GM23338 (cell line): ENCODE results near the gene TPM1. TPM values are rescaled to one million over a fixed set of nuclear protein-coding genes. Genes with fewer than 3 reads are reported as not detected.

Source experiments
- ATAC-seq: fragments of 200-7000 bp; cut with Tn5 transposase; 3 replicates; pipeline ENCODE4 v1.9.1; 2020
- DNase-seq: peaks from one replicate; pipeline ENCODE4 v3.0.0-alpha.2; 2015; ENCODE audit warnings: low spot score
- H2AFZ ChIP-seq: fragments of 200-600 bp; sonication (generic); 2 replicates; pipeline ENCODE4 v1.8.0; 2016; ENCODE audit warnings: antibody characterized with exemption, mild to moderate bottlenecking, moderate library complexity
- H3F3A ChIP-seq: fragments of 200-600 bp; sonication (generic); replicated peaks from 2 replicates; pipeline ENCODE4 v1.8.0; 2017; ENCODE audit warnings: antibody characterized with exemption, mixed run types, low read depth
- H3K27ac ChIP-seq: fragments of 200-600 bp; sonication (generic); 2 replicates; pipeline ENCODE4 v1.6.1; 2016; ENCODE audit warnings: low read depth
- H3K27me3 ChIP-seq: fragments of 200-600 bp; sonication (generic); 2 replicates; pipeline ENCODE4 v1.8.0; 2016; ENCODE audit warnings: mild to moderate bottlenecking, mixed run types, moderate library complexity; ENCODE audit not compliant: insufficient read depth
- H3K36me3 ChIP-seq: fragments of 200-600 bp; sonication (generic); 2 replicates; pipeline ENCODE4 v1.8.0; 2016; ENCODE audit warnings: mild to moderate bottlenecking; ENCODE audit not compliant: insufficient read depth
- H3K4me1 ChIP-seq: fragments of 200-600 bp; sonication (generic); 2 replicates; pipeline ENCODE4 v1.8.0; 2016; ENCODE audit warnings: mild to moderate bottlenecking, moderate library complexity; ENCODE audit not compliant: insufficient read depth
- H3K4me2 ChIP-seq: fragments of 200-600 bp; sonication (generic); 2 replicates; pipeline ENCODE4 v1.7.1; 2017; ENCODE audit warnings: mixed run types
- H3K4me3 ChIP-seq: fragments of 200-600 bp; sonication (generic); 2 replicates; pipeline ENCODE4 v1.6.1; 2016; ENCODE audit warnings: mixed run types
- H3K79me2 ChIP-seq: fragments of 200-600 bp; sonication (generic); replicated peaks from 2 replicates; pipeline ENCODE4 v1.8.0; 2017; ENCODE audit warnings: mild to moderate bottlenecking; ENCODE audit not compliant: insufficient read depth
- H3K9me2 ChIP-seq: fragments of 200-600 bp; sonication (generic); 2 replicates; pipeline ENCODE4 v1.8.0; 2017; ENCODE audit not compliant: insufficient read depth
- H4K20me1 ChIP-seq: fragments of 200-600 bp; sonication (generic); replicated peaks from 2 replicates; pipeline ENCODE4 v1.8.0; 2017; ENCODE audit warnings: mild to moderate bottlenecking; ENCODE audit not compliant: insufficient read depth
- H3K27ac Mint-ChIP-seq: 2 replicates; pipeline ENCODE4 v1.8.0; 2020; ENCODE audit warnings: inconsistent platforms, mild to moderate bottlenecking, moderate library complexity, mixed read lengths
- H3K27me3 Mint-ChIP-seq: 3 replicates; pipeline ENCODE4 v1.8.0; 2022; ENCODE audit warnings: low read depth, mild to moderate bottlenecking, moderate library complexity, mixed read lengths, inconsistent platforms; ENCODE audit not compliant: insufficient read depth, poor library complexity
- H3K36me3 Mint-ChIP-seq: 3 replicates; pipeline ENCODE4 v1.8.0; 2021; ENCODE audit warnings: low read depth, mild to moderate bottlenecking, inconsistent platforms, moderate library complexity, mixed read lengths
- H3K4me1 Mint-ChIP-seq: 3 replicates; pipeline ENCODE4 v1.8.0; 2020; ENCODE audit warnings: mild to moderate bottlenecking, inconsistent platforms, mixed read lengths
- H3K4me3 Mint-ChIP-seq: 3 replicates; pipeline ENCODE4 v1.8.0; 2021; ENCODE audit warnings: moderate library complexity, mild to moderate bottlenecking, inconsistent platforms, mixed read lengths
- H3K9me3 Mint-ChIP-seq: 3 replicates; pipeline ENCODE4 v1.8.0; 2020; ENCODE audit warnings: moderate library complexity, mild to moderate bottlenecking, inconsistent platforms, mixed read lengths
- EZH2 ChIP-seq: fragments of 200-600 bp; sonication (generic); IDR thresholded peaks from one replicate; pipeline ENCODE4 v1.8.0; 2017; ENCODE audit warnings: antibody characterized with exemption, mild to moderate bottlenecking, low read depth; ENCODE audit not compliant: unreplicated experiment
- EZH2phosphoT487 ChIP-seq: fragments of 200-600 bp; sonication (generic); IDR thresholded peaks from one replicate; pipeline ENCODE4 v1.8.1; 2018; ENCODE audit warnings: antibody characterized with exemption; ENCODE audit not compliant: unreplicated experiment
- JUNB ChIP-seq: IDR thresholded peaks from one replicate; pipeline ENCODE4 v1.6.1; 2016; ENCODE audit warnings: antibody characterized with exemption; ENCODE audit not compliant: unreplicated experiment
- NANOG ChIP-seq: IDR thresholded peaks from 2 replicates; pipeline ENCODE4 v1.6.1; 2016; ENCODE audit warnings: antibody characterized with exemption, borderline replicate concordance
- POLR2AphosphoS5 ChIP-seq: IDR thresholded peaks from 2 replicates; pipeline ENCODE4 v1.6.1; 2016; ENCODE audit warnings: antibody characterized with exemption, low read depth
- STAT1 ChIP-seq: IDR thresholded peaks from one replicate; pipeline ENCODE4 v1.6.1; 2016; ENCODE audit warnings: antibody characterized with exemption; ENCODE audit not compliant: unreplicated experiment
- ZNF331 ChIP-seq: fragments of 250-450 bp; sonication (Bioruptor Pico); IDR thresholded peaks from 2 replicates; pipeline ENCODE4 v1.5.0; 2020; ENCODE audit warnings: low read depth, mild to moderate bottlenecking, moderate library complexity
- polyA plus RNA-seq: library from polyadenylated mRNA; unstranded; fragments of >200 nt; fragmentation: Nextera tagmentation; extraction: Ambion mirVana; gene quantifications from 2 replicates; pipeline ENCODE4 v1.2.1, GENCODE V29; 2016
- total RNA-seq: library from RNA; depleted of rRNA; stranded (reverse); fragments of >200 nt; shearing (Covaris generic); gene quantifications from 2 replicates; pipeline ENCODE4 v1.2.3, GENCODE V29; 2014
- TF ChIP-seq, protein P1 (sequence below): fragments of 250-450 bp; sonication (Bioruptor Pico); IDR thresholded peaks from 2 replicates; pipeline ENCODE4 v1.5.0; 2020; ENCODE audit warnings: mild to moderate bottlenecking, moderate library complexity

The TPM1 gene
- total and polyA plus RNA-seq, 2 experiments from 2014 or later = 449 to 913 TPM

- TF ChIP-seq, protein P1, sequence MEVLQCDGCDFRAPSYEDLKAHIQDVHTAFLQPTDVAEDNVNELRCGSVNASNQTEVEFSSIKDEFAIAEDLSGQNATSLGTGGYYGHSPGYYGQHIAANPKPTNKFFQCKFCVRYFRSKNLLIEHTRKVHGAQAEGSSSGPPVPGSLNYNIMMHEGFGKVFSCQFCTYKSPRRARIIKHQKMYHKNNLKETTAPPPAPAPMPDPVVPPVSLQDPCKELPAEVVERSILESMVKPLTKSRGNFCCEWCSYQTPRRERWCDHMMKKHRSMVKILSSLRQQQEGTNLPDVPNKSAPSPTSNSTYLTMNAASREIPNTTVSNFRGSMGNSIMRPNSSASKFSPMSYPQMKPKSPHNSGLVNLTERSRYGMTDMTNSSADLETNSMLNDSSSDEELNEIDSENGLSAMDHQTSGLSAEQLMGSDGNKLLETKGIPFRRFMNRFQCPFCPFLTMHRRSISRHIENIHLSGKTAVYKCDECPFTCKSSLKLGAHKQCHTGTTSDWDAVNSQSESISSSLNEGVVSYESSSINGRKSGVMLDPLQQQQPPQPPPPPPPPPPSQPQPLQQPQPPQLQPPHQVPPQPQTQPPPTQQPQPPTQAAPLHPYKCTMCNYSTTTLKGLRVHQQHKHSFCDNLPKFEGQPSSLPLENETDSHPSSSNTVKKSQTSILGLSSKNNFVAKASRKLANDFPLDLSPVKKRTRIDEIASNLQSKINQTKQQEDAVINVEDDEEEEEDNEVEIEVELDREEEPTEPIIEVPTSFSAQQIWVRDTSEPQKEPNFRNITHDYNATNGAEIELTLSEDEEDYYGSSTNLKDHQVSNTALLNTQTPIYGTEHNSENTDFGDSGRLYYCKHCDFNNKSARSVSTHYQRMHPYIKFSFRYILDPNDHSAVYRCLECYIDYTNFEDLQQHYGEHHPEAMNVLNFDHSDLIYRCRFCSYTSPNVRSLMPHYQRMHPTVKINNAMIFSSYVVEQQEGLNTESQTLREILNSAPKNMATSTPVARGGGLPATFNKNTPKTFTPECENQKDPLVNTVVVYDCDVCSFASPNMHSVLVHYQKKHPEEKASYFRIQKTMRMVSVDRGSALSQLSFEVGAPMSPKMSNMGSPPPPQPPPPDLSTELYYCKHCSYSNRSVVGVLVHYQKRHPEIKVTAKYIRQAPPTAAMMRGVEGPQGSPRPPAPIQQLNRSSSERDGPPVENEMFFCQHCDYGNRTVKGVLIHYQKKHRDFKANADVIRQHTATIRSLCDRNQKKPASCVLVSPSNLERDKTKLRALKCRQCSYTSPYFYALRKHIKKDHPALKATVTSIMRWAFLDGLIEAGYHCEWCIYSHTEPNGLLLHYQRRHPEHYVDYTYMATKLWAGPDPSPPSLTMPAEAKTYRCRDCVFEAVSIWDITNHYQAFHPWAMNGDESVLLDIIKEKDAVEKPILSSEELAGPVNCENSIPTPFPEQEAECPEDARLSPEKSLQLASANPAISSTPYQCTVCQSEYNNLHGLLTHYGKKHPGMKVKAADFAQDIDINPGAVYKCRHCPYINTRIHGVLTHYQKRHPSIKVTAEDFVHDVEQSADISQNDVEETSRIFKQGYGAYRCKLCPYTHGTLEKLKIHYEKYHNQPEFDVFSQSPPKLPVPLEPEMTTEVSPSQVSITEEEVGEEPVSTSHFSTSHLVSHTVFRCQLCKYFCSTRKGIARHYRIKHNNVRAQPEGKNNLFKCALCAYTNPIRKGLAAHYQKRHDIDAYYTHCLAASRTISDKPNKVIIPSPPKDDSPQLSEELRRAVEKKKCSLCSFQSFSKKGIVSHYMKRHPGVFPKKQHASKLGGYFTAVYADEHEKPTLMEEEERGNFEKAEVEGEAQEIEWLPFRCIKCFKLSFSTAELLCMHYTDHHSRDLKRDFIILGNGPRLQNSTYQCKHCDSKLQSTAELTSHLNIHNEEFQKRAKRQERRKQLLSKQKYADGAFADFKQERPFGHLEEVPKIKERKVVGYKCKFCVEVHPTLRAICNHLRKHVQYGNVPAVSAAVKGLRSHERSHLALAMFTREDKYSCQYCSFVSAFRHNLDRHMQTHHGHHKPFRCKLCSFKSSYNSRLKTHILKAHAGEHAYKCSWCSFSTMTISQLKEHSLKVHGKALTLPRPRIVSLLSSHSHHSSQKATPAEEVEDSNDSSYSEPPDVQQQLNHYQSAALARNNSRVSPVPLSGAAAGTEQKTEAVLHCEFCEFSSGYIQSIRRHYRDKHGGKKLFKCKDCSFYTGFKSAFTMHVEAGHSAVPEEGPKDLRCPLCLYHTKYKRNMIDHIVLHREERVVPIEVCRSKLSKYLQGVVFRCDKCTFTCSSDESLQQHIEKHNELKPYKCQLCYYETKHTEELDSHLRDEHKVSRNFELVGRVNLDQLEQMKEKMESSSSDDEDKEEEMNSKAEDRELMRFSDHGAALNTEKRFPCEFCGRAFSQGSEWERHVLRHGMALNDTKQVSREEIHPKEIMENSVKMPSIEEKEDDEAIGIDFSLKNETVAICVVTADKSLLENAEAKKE (CRISPR knock-in tag) = no peak
- TF ChIP-seq JUNB = no peak
- TF ChIP-seq NANOG = no peak
Observed at GRCh38 chr15:63020759-63021430, 21.7 kb upstream of the TPM1 start (continued).

DNA sequence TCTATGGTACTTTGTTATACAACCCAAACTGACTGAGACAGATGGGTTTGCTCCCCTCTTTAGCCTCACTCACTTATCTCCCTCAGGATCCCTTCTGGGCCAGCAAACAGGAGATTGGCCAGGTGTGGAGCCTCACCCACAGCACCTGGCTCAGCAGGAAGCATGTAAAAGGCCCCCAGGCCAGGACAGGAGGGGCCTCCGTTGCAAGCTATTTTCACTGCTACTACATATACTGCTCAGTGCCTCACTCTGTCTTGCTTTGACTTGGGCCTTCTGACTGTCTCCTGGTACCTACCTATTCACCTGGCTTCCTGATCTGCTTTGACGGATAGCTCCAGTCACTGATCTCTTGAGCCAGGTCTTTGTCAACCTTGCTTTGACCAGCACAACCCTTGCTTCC is 20.4 kb upstream of the TPM1 start:
- Mint-ChIP-seq H3K27me3 (peaks cover 5% of the 10 kb centered on the region), H3K4me3 (no peak overlapping the region)
- no peak for ATAC-seq
- TF ChIP-seq JUNB (no peak), EZH2 (no peak), EZH2phosphoT487 (no peak), POLR2AphosphoS5 (no peak), STAT1 (no peak), ZNF331 (CRISPR knock-in tag) (no peak)
- TF ChIP-seq, protein P1 (CRISPR knock-in tag) = no peak

More for the DNA sequence above, 20.4 kb upstream of the TPM1 start:
- no peak overlapping the region for H2AFZ ChIP-seq
- H3K4me3 ChIP-seq = no peak overlapping the region
- no peak for DNase-seq
- Mint-ChIP-seq H3K36me3 (no peaks in the 10 kb centered on the region), H3K9me3 (no peaks in the 10 kb centered on the region), H3K4me1 (peaks cover 10% of the 10 kb centered on the region), H3K27ac (no peak overlapping the region)
- H3K9me2 ChIP-seq = peaks cover 16% of the 10 kb centered on the region; the same call in 1 of the 2 replicates
- no peaks in the 10 kb centered on the region for H3K79me2 ChIP-seq
- peaks cover 10% of the 10 kb centered on the region for H3K4me1 ChIP-seq
- no peak overlapping the region for H3K4me2 ChIP-seq
- H3F3A ChIP-seq = no peaks in the 10 kb centered on the region
- H3K36me3 ChIP-seq = no peaks in the 10 kb centered on the region
- H4K20me1 ChIP-seq = no peaks in the 10 kb centered on the region
- H3K27ac ChIP-seq = no peak overlapping the region
- no peaks in the 10 kb centered on the region for H3K27me3 ChIP-seq
